ENCODE measurements around the gene AGAP3.
A peak's percentile ranks its signal among the peaks of the same experiment; 100 is the strongest.

Gene AGAP3

GRCh38 chr7:151095828-151096475 is 9.7 kb downstream of the AGAP3 start:
- H3K27ac ChIP-seq (ENCODE audit: low read depth, low read length) = no peak overlapping the region
- no peak overlapping the region for H2BK120ac ChIP-seq (ENCODE audit: insufficient read depth, low read length, poor library complexity)
- no peak for DNase-seq
- no peak overlapping the region for H4K91ac ChIP-seq (ENCODE audit: low read depth, low read length)
- no peak overlapping the region for H3K14ac ChIP-seq (ENCODE audit: low read length)
- H2BK12ac ChIP-seq (ENCODE audit: low read length) = no peak overlapping the region
- no peaks in the 10 kb centered on the region for H3K27me3 ChIP-seq (ENCODE audit: insufficient read depth, low read length)
- H3K4me3 ChIP-seq (ENCODE audit: low read depth, low read length) = no peak overlapping the region
- H3K4me1 ChIP-seq (ENCODE audit: control insufficient read depth in 1 of 2, insufficient read depth in 2 of 2, low read length in 2 of 2) = peaks cover 5 to 7% of the 10 kb centered on the region in 2 experiments
- H2AFZ ChIP-seq (ENCODE audit: insufficient read depth, low read length, poor library complexity) = no peak overlapping the region
- peaks cover 7 to 12% of the 10 kb centered on the region in 2 experiments for H3K36me3 ChIP-seq (ENCODE audit: control insufficient read depth in 1 of 2, insufficient read depth in 2 of 2, low read length in 2 of 2)
- H2BK5ac ChIP-seq (ENCODE audit: low read depth, low read length, poor library complexity) = no peak overlapping the region
- no peak overlapping the region for H2AK5ac ChIP-seq (ENCODE audit: low read length)
- H3K9me3 ChIP-seq (ENCODE audit: insufficient read depth, low read depth, low read length) = no peaks in the 10 kb centered on the region
- H4K8ac ChIP-seq (ENCODE audit: low read depth, low read length) = no peak overlapping the region
- no peak overlapping the region for H3K23ac ChIP-seq (ENCODE audit: low read length)
- H3K4me2 ChIP-seq (ENCODE audit: low read length) = no peak overlapping the region
- H4K12ac ChIP-seq (ENCODE audit: low read depth, low read length) = no peak overlapping the region
- H3K9ac ChIP-seq (ENCODE audit: low read length) = no peak overlapping the region
- no CpG with 5 or more reads among the region's 17 CpGs for WGBS (ENCODE audit: extremely low coverage, insufficient coverage, insufficient read length)
- peak overlapping the region; percentile 37 for H3K4ac ChIP-seq (ENCODE audit: low read depth, low read length)
- peaks cover 10% of the 10 kb centered on the region for H3K79me2 ChIP-seq (ENCODE audit: control insufficient read depth, insufficient read depth, low read length, poor library complexity)
- no peak overlapping the region for H3K18ac ChIP-seq (ENCODE audit: low read length)
- no peaks in the 10 kb centered on the region for H3K79me1 ChIP-seq (ENCODE audit: low read length)

- WGBS (ENCODE audit: extremely low coverage, insufficient coverage, insufficient read length) = no CpG with 5 or more reads among the region's 20 CpGs
- no peak overlapping the region for H3K14ac ChIP-seq (ENCODE audit: low read length)
- H3K9ac ChIP-seq (ENCODE audit: low read length) = no peak overlapping the region
- H3K18ac ChIP-seq (ENCODE audit: low read length) = no peak overlapping the region
- H2BK120ac ChIP-seq (ENCODE audit: insufficient read depth, low read length, poor library complexity) = no peak overlapping the region
- no peak overlapping the region for H3K23ac ChIP-seq (ENCODE audit: low read length)
- H3K4me2 ChIP-seq (ENCODE audit: low read length) = no peak overlapping the region
- H4K8ac ChIP-seq (ENCODE audit: low read depth, low read length) = no peak overlapping the region
- no peaks in the 10 kb centered on the region for H3K9me3 ChIP-seq (ENCODE audit: insufficient read depth, low read depth, low read length)
- H2AK5ac ChIP-seq (ENCODE audit: low read length) = no peak overlapping the region
- no peak for DNase-seq
- H2BK12ac ChIP-seq (ENCODE audit: low read length) = no peak overlapping the region
- no peak overlapping the region for H2AFZ ChIP-seq (ENCODE audit: insufficient read depth, low read length, poor library complexity)
- no peaks in the 10 kb centered on the region for H3K79me1 ChIP-seq (ENCODE audit: low read length)
- no peak overlapping the region for H4K91ac ChIP-seq (ENCODE audit: low read depth, low read length)
- H4K12ac ChIP-seq (ENCODE audit: low read depth, low read length) = no peak overlapping the region
- H3K27ac ChIP-seq (ENCODE audit: low read depth, low read length) = no peak overlapping the region
- no peaks in the 10 kb centered on the region for H3K27me3 ChIP-seq (ENCODE audit: insufficient read depth, low read length)
- H3K79me2 ChIP-seq (ENCODE audit: control insufficient read depth, insufficient read depth, low read length, poor library complexity) = peaks cover 7% of the 10 kb centered on the region
- peaks cover 7 to 8% of the 10 kb centered on the region in 2 experiments for H3K36me3 ChIP-seq (ENCODE audit: control insufficient read depth in 1 of 2, insufficient read depth in 2 of 2, low read length in 2 of 2)
- no peak overlapping the region for H3K4me3 ChIP-seq (ENCODE audit: low read depth, low read length)
- no peaks in the 10 kb centered on the region for H3K4me1 ChIP-seq (ENCODE audit: control insufficient read depth in 1 of 2, insufficient read depth in 2 of 2, low read length in 2 of 2)
- no peak overlapping the region for H2BK5ac ChIP-seq (ENCODE audit: low read depth, low read length, poor library complexity)
- H3K4ac ChIP-seq (ENCODE audit: low read depth, low read length) = no peak overlapping the region
Measured at GRCh38 chr7:151099486-151100211, 13.4 kb downstream of the AGAP3 start.

GRCh38 chr7:151100921-151101320 is 14.6 kb downstream of the AGAP3 start:
- H3K4ac ChIP-seq (ENCODE audit: low read depth, low read length) = peak overlapping the region; percentile 15
- H2BK5ac ChIP-seq (ENCODE audit: low read depth, low read length, poor library complexity) = no peak overlapping the region
- no peaks in the 10 kb centered on the region for H3K9me3 ChIP-seq (ENCODE audit: insufficient read depth, low read depth, low read length)
- H4K12ac ChIP-seq (ENCODE audit: low read depth, low read length) = no peak overlapping the region
- H3K79me1 ChIP-seq (ENCODE audit: low read length) = no peaks in the 10 kb centered on the region
- H3K27me3 ChIP-seq (ENCODE audit: insufficient read depth, low read length) = no peaks in the 10 kb centered on the region
- no peak for DNase-seq
- no peak overlapping the region for H2AFZ ChIP-seq (ENCODE audit: insufficient read depth, low read length, poor library complexity)
- H3K4me3 ChIP-seq (ENCODE audit: low read depth, low read length) = no peak overlapping the region
- H3K27ac ChIP-seq (ENCODE audit: low read depth, low read length) = no peak overlapping the region
- no peak overlapping the region for H4K8ac ChIP-seq (ENCODE audit: low read depth, low read length)
- H3K4me1 ChIP-seq (ENCODE audit: control insufficient read depth in 1 of 2, insufficient read depth in 2 of 2, low read length in 2 of 2) = no peaks in the 10 kb centered on the region
- no peak overlapping the region for H2BK120ac ChIP-seq (ENCODE audit: insufficient read depth, low read length, poor library complexity)
- peaks cover 7% of the 10 kb centered on the region for H3K79me2 ChIP-seq (ENCODE audit: control insufficient read depth, insufficient read depth, low read length, poor library complexity)
- H3K18ac ChIP-seq (ENCODE audit: low read length) = no peak overlapping the region
- H3K14ac ChIP-seq (ENCODE audit: low read length) = no peak overlapping the region
- no peak overlapping the region for H2BK12ac ChIP-seq (ENCODE audit: low read length)
- H4K91ac ChIP-seq (ENCODE audit: low read depth, low read length) = no peak overlapping the region
- no peak overlapping the region for H2AK5ac ChIP-seq (ENCODE audit: low read length)
- H3K36me3 ChIP-seq (ENCODE audit: control insufficient read depth in 1 of 2, insufficient read depth in 2 of 2, low read length in 2 of 2) = peaks cover 9 to 10% of the 10 kb centered on the region in 2 experiments
- H3K9ac ChIP-seq (ENCODE audit: low read length) = no peak overlapping the region
- H3K23ac ChIP-seq (ENCODE audit: low read length) = no peak overlapping the region
- no CpG with 5 or more reads among the region's 10 CpGs for WGBS (ENCODE audit: extremely low coverage, insufficient coverage, insufficient read length)
- H3K4me2 ChIP-seq (ENCODE audit: low read length) = no peak overlapping the region

GRCh38 chr7:151101621-151102396 is 15.5 kb downstream of the AGAP3 start:
- Histone ChIP-seq H3K27me3 (ENCODE audit: insufficient read depth, low read length) (no peaks in the 10 kb centered on the region), H4K8ac (ENCODE audit: low read depth, low read length) (no peak overlapping the region), H3K9ac (ENCODE audit: low read length) (no peak overlapping the region), H2BK12ac (ENCODE audit: low read length) (no peak overlapping the region), H3K4me2 (ENCODE audit: low read length) (no peak overlapping the region), H2BK5ac (ENCODE audit: low read depth, low read length, poor library complexity) (no peak overlapping the region), H4K12ac (ENCODE audit: low read depth, low read length) (no peak overlapping the region), H3K4me3 (ENCODE audit: low read depth, low read length) (no peak overlapping the region), H3K18ac (ENCODE audit: low read length) (no peak overlapping the region), H3K14ac (ENCODE audit: low read length) (no peak overlapping the region), H3K27ac (ENCODE audit: low read depth, low read length) (no peak overlapping the region), H3K79me1 (ENCODE audit: low read length) (no peaks in the 10 kb centered on the region), H4K91ac (ENCODE audit: low read depth, low read length) (no peak overlapping the region), H2BK120ac (ENCODE audit: insufficient read depth, low read length, poor library complexity) (no peak overlapping the region), H2AK5ac (ENCODE audit: low read length) (no peak overlapping the region), H3K4ac (ENCODE audit: low read depth, low read length) (no peak overlapping the region), H3K9me3 (ENCODE audit: insufficient read depth, low read depth, low read length) (no peaks in the 10 kb centered on the region), H3K79me2 (ENCODE audit: control insufficient read depth, insufficient read depth, low read length, poor library complexity) (peaks cover 5% of the 10 kb centered on the region), H2AFZ (ENCODE audit: insufficient read depth, low read length, poor library complexity) (no peak overlapping the region), H3K4me1 (ENCODE audit: control insufficient read depth in 1 of 2, insufficient read depth in 2 of 2, low read length in 2 of 2) (no peaks in the 10 kb centered on the region), H3K36me3 (ENCODE audit: control insufficient read depth in 1 of 2, insufficient read depth in 2 of 2, low read length in 2 of 2) (peaks cover 11 to 12% of the 10 kb centered on the region in 2 experiments), H3K23ac (ENCODE audit: low read length) (no peak overlapping the region)
- DNase-seq = no peak
- WGBS (ENCODE audit: extremely low coverage, insufficient coverage, insufficient read length) = no CpG with 5 or more reads among the region's 24 CpGs

All from trophoblast cell (in vitro differentiated cells and primary cell).